WTC11 (cell line): ENCODE data around the gene SHC2. TPM values are rescaled to one million over a fixed set of nuclear protein-coding genes. Genes with fewer than 3 reads are reported as not detected.

Experiments used
- ATAC-seq: fragments of 200-7000 bp; cut with Tn5 transposase; 2 replicates; pipeline ENCODE4 v1.10.0; 2021; ENCODE audit warnings: mild to moderate bottlenecking, moderate library complexity
- CTCF ChIA-PET: fragments of 300-600 bp; sonication (Branson Sonifier 250); formaldehyde crosslinking; loops from one replicate; lab custom pipeline; 2021; ENCODE audit warnings: antibody characterized with exemption; lab: Charles Lee
- POLR2A ChIA-PET: fragments of 350-600 bp; sonication (Branson Sonifier 250); formaldehyde crosslinking; loops from one replicate; lab custom pipeline; 2021; ENCODE audit warnings: antibody characterized with exemption; lab: Charles Lee
- DNase-seq: peaks from one replicate; pipeline ENCODE4 v3.0.0; 2021; ENCODE audit warnings: low spot score
- H3K27ac Mint-ChIP-seq: 2 replicates; pipeline ENCODE4 v1.8.0; 2021; ENCODE audit warnings: mixed read lengths
- H3K27me3 Mint-ChIP-seq: 2 replicates; pipeline ENCODE4 v1.8.0; 2021; ENCODE audit warnings: low read depth, mild to moderate bottlenecking, moderate library complexity, mixed read lengths
- H3K36me3 Mint-ChIP-seq: 2 replicates; pipeline ENCODE4 v1.8.0; 2021; ENCODE audit warnings: mixed read lengths
- H3K4me1 Mint-ChIP-seq: 2 replicates; pipeline ENCODE4 v1.8.0; 2022; ENCODE audit warnings: mixed read lengths
- H3K4me3 Mint-ChIP-seq: 2 replicates; pipeline ENCODE4 v1.8.0; 2021; ENCODE audit warnings: mild to moderate bottlenecking, moderate library complexity, mixed read lengths
- H3K9me3 Mint-ChIP-seq: 2 replicates; pipeline ENCODE4 v1.8.0; 2021; ENCODE audit warnings: mixed read lengths
- AR ChIP-seq: fragments of 250-450 bp; sonication (Bioruptor Pico); IDR thresholded peaks from 2 replicates; pipeline ENCODE4 v1.9.0; 2021; ENCODE audit warnings: mild to moderate bottlenecking
- ARID4B ChIP-seq: sonication (generic); formaldehyde crosslinking; IDR thresholded peaks from 2 replicates; pipeline ENCODE4 v1.8.0; 2023; ENCODE audit warnings: missing genetic modification reagents, mild to moderate bottlenecking, borderline replicate concordance
- CREB1 ChIP-seq: sonication (generic); formaldehyde crosslinking; IDR thresholded peaks from 2 replicates; pipeline ENCODE4 v1.8.0; 2023; ENCODE audit warnings: mild to moderate bottlenecking, missing genetic modification reagents
- GABPB1 ChIP-seq: sonication (generic); formaldehyde crosslinking; IDR thresholded peaks from 2 replicates; pipeline ENCODE4 v1.8.1; 2023; ENCODE audit warnings: mild to moderate bottlenecking, missing genetic modification reagents
- HMGXB4 ChIP-seq: sonication (generic); formaldehyde crosslinking; IDR thresholded peaks from 2 replicates; pipeline ENCODE4 v1.8.1; 2023; ENCODE audit warnings: mild to moderate bottlenecking, moderate library complexity, missing genetic modification reagents
- MYBL2 ChIP-seq: sonication (generic); formaldehyde crosslinking; IDR thresholded peaks from 2 replicates; pipeline ENCODE4 v1.8.1; 2023; ENCODE audit warnings: mild to moderate bottlenecking, moderate library complexity, missing genetic modification reagents
- NFYB ChIP-seq: sonication (generic); formaldehyde crosslinking; conservative IDR thresholded peaks from 2 replicates; pipeline ENCODE4 v1.8.0; 2022; ENCODE audit warnings: low read depth, missing genetic modification reagents
- NR1H2 ChIP-seq: sonication (generic); formaldehyde crosslinking; IDR thresholded peaks from 2 replicates; pipeline ENCODE4 v1.9.0; 2021; ENCODE audit warnings: mild to moderate bottlenecking, moderate library complexity, missing genetic modification reagents
- NR2C2 ChIP-seq: sonication (generic); formaldehyde crosslinking; IDR thresholded peaks from 2 replicates; pipeline ENCODE4 v1.8.0; 2022; ENCODE audit warnings: mild to moderate bottlenecking, missing genetic modification reagents
- PRDM15 ChIP-seq: sonication (generic); formaldehyde crosslinking; IDR thresholded peaks from 2 replicates; pipeline ENCODE4 v1.8.0; 2022; ENCODE audit warnings: missing genetic modification reagents
- SMAD4 ChIP-seq: sonication (generic); formaldehyde crosslinking; IDR thresholded peaks from 2 replicates; pipeline ENCODE4 v1.8.0; 2022; ENCODE audit warnings: mild to moderate bottlenecking, missing genetic modification reagents
- SP1 ChIP-seq: sonication (generic); formaldehyde crosslinking; conservative IDR thresholded peaks from 2 replicates; pipeline ENCODE4 v1.8.1; 2022; ENCODE audit warnings: missing genetic modification reagents
- TP53 ChIP-seq: sonication (generic); formaldehyde crosslinking; IDR thresholded peaks from 2 replicates; pipeline ENCODE4 v1.8.1; 2023; ENCODE audit warnings: mild to moderate bottlenecking, missing genetic modification reagents
- ZBTB21 ChIP-seq: sonication (generic); formaldehyde crosslinking; IDR thresholded peaks from 2 replicates; pipeline ENCODE4 v1.8.1; 2023; ENCODE audit warnings: mild to moderate bottlenecking, missing genetic modification reagents, borderline replicate concordance
- ZNF263 ChIP-seq: sonication (generic); formaldehyde crosslinking; IDR thresholded peaks from 2 replicates; pipeline ENCODE4 v1.8.1; 2022; ENCODE audit warnings: low read depth, mild to moderate bottlenecking, moderate library complexity, missing genetic modification reagents
- ZNF317 ChIP-seq: sonication (generic); formaldehyde crosslinking; IDR thresholded peaks from 2 replicates; pipeline ENCODE4 v1.8.1; 2023; ENCODE audit warnings: low read depth, mild to moderate bottlenecking, moderate library complexity, missing genetic modification reagents, borderline replicate concordance
- ZNF396 ChIP-seq: fragments of 250-450 bp; sonication (Bioruptor Pico); IDR thresholded peaks from 2 replicates; pipeline ENCODE4 v1.8.0; 2021; ENCODE audit warnings: mild to moderate bottlenecking, moderate library complexity, borderline replicate concordance
- total RNA-seq: library from RNA; stranded (reverse); gene quantifications from 3 replicates; pipeline ENCODE4 v1.2.3, GENCODE V29; 2021
- TF ChIP-seq, protein P1 (sequence below): sonication (generic); formaldehyde crosslinking; IDR thresholded peaks from 2 replicates; pipeline ENCODE4 v1.8.1; 2022; ENCODE audit warnings: low read depth, missing genetic modification reagents, borderline replicate concordance
- TF ChIP-seq, protein P2 (sequence below): sonication (generic); formaldehyde crosslinking; IDR thresholded peaks from 2 replicates; pipeline ENCODE4 v1.8.0; 2022; ENCODE audit warnings: mild to moderate bottlenecking, missing genetic modification reagents

Gene SHC2
- total RNA-seq, 1 experiment from 2014 or later: 8.4 TPM

DNA sequence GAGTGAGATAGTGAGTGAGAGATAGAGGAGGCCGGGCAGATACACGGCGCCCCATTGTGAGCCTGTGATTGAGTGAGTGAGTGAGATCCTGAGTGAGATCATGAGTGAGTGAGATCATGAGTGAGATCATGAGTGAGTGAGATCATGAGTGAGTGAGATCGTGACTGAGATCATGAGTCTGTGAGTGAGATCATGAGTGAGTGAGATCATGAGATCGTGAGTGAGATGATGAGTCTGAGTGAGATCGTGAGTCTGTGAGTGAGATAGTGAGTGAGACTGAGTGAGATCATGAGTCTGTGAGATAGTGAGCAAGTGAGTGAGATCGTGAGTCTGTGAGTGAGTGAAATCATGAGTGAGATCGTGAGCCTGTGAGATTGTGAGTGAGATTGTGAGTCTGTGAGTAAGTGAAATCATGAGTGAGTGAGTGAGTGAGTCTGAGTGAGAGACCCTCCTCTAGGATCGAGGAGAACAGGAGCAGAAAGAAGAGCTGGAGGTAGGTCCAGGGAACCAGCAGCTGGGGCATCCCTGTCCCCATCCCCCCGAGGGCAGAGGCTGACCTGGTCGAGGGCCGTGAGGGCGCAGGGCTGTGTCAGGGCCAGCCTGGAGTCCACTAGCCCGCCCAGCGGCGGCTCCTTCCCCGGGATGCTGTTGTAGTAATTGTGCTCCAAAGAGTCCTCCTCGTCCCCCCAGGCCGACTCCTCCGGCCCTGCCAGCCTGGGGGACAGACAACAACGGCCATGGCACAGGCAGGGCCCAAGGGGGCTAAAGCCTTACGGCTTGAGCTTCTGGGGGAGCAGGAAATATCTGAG is 26.5 kb downstream of the SHC2 start:
- DNase-seq: no peak
- peaks cover 10% of the 10 kb centered on the region for H3K36me3 Mint-ChIP-seq
- ChIA-PET CTCF (no interaction called here), POLR2A (no interaction called here)
- H3K4me3 Mint-ChIP-seq: no peak overlapping the region
- H3K9me3 Mint-ChIP-seq: peaks cover 17% of the 10 kb centered on the region
- no peak for ATAC-seq
- H3K4me1 Mint-ChIP-seq: no peaks in the 10 kb centered on the region
- no peak for TF ChIP-seq PRDM15 (CRISPR knock-in tag)
- no peak for TF ChIP-seq ZNF396 (CRISPR knock-in tag)
- no peak for TF ChIP-seq ZNF317 (CRISPR knock-in tag)
- no peak for TF ChIP-seq AR
- TF ChIP-seq ZBTB21 (CRISPR knock-in tag): no peak
- TF ChIP-seq ARID4B (CRISPR knock-in tag): no peak
- TF ChIP-seq, protein P1, sequence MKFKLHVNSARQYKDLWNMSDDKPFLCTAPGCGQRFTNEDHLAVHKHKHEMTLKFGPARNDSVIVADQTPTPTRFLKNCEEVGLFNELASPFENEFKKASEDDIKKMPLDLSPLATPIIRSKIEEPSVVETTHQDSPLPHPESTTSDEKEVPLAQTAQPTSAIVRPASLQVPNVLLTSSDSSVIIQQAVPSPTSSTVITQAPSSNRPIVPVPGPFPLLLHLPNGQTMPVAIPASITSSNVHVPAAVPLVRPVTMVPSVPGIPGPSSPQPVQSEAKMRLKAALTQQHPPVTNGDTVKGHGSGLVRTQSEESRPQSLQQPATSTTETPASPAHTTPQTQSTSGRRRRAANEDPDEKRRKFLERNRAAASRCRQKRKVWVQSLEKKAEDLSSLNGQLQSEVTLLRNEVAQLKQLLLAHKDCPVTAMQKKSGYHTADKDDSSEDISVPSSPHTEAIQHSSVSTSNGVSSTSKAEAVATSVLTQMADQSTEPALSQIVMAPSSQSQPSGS: no peak
- no peak for TF ChIP-seq CREB1
- no peak for TF ChIP-seq GABPB1 (CRISPR knock-in tag)
- no peak for TF ChIP-seq MYBL2 (CRISPR knock-in tag)
- no peak for TF ChIP-seq HMGXB4
- TF ChIP-seq, protein P2, sequence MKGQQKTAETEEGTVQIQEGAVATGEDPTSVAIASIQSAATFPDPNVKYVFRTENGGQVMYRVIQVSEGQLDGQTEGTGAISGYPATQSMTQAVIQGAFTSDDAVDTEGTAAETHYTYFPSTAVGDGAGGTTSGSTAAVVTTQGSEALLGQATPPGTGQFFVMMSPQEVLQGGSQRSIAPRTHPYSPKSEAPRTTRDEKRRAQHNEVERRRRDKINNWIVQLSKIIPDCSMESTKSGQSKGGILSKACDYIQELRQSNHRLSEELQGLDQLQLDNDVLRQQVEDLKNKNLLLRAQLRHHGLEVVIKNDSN: no peak
- TF ChIP-seq TP53 (CRISPR knock-in tag): no peak
- no peak for TF ChIP-seq NR2C2
- TF ChIP-seq SP1: no peak
- no peak for TF ChIP-seq ZNF263 (CRISPR knock-in tag)
- no peak for TF ChIP-seq NR1H2 (CRISPR knock-in tag)
- TF ChIP-seq SMAD4 (CRISPR knock-in tag): no peak
- TF ChIP-seq NFYB (CRISPR knock-in tag): no peak
- no peaks in the 10 kb centered on the region for H3K27me3 Mint-ChIP-seq
- H3K27ac Mint-ChIP-seq: no peak overlapping the region
